Cerebellar nuclear complex (tissue), 1 donor: Measurements from ENCODE around the gene NINJ2.

ENCODE experiments used
- DNase-seq, 2 experiments: peaks; one replicate each; lab custom pipeline; 2025; lab: John Stamatoyannopoulos, UW

Gene NINJ2

DNA sequence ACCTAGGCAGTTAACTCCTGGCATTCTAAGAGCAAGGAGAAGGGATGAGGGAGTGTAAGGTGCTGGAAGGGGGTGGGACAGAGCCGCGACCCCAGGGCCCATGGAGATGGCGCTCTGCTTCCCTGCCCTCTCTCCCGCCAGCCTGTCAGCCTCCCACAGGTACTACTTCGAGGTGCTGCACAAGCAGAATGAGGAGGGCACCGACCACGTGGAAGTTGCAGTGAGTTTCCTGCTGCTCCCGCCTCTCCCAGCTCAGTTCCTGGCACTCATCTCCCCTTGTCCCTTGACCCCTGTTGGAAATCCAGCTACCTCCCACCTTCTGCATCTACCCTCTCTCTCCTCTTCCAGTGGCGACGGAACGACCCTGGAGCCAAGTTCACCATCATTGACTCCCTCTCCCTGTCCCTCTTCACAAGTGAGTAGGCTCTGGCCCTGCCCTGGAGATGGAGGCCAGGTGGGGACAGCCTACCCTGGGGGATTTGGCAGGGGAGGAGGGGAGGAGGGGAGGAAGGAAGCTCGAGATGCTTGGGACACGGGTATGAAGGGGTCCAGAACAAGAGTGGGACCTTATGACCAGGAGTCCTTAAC is 115.3 kb downstream of the NINJ2 start:
- DNase-seq: no peak

DNA sequence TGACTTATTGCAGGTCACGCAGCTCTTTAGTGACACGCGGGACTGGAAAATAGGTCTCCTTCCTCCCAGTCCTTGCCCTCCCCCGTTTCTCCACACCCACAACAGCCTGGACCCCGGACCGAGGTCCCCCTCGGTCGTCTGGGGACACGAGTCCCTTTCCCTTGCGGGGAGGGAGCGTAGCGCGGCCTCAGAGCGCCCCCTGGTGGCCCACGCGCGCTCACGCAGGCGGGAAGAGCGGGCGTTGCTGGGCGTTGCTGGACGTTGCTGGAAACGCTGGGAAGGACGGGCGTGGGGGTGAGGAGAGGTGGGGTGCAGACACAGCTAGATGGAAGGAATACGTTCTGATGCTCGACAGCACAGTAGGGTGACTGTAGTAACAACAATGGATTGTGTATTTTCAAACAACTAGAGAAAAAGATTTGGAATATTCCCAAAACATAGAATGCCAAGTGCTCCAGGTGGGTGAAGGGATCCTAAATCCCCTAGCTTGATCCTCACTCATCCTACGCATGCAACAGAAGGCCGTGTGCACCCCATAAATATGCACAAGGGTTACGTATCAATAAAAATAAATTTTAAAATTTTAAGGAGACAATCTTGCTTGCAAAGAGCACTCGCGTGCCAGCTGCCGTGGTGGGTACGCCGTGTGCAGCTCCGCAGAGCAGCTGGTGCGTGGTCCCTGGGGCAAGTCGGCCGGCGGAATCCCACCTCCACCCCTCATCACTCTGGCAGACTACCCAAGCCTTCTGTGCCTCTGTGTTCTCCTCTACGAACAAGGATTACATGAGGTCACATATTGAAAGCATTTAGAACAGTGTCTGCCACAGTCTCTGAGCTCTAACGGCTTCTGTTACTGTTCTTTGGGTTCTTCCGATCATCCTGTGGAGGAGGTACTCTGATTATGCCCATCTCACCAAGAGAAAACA is 116.1 kb downstream of the NINJ2 start:
- DNase-seq: peak in 1 of 2 experiments; percentile 25

DNA sequence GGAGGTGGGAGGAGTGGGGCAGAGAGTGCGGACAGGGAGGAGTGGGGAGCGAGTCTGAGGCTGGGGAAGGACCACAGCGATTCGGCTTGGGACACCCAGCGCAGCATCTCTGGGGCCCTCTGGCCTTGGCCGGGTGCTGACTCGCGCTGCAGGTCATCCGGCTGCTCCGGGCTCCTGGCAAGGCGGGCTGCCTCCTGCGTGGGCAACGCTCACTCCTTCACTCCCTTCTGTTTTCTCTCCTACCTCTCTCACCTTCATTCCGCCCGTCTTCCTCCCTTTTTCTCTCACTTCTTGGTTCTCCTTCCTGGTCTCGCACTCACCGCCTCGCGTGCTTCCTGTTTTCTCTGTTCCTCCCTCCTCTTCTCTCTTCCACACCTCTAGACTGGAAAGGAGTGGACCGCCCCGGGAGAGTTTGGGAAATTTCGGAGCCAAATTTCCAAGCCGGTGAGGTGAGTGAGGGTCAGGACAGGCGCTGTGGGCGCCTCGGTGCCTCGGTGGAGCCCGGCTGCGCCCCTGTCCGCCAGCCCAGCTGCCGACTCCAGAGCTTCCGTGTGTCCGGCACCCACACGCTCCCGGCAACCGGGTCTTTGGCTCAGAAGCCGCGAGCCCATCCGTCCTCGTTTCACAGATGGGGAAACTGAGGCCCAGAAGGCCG is 116.9 kb downstream of the NINJ2 start:
- no peak for DNase-seq

DNA sequence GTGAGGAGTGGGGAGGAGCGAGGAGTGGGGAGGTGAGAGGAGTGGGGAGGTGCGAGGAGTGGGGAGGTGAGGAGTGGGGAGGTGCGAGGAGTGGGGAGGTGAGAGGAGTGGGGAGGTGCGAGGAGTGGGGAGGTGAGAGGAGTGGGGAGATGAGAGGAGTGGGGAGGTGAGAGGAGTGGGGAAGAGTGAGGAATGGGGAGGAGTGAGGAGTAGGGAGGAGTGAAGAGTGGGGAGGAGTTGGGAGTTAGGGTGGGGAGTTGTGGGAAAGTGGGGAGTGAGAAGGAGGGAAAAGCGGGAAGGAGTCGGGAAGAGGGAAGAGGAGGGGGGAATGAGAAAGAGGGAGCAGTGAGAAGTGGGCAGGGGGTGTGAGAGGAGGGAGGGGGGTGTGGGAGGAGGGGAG is 117.4 kb downstream of the NINJ2 start:
- no peak for DNase-seq

DNA sequence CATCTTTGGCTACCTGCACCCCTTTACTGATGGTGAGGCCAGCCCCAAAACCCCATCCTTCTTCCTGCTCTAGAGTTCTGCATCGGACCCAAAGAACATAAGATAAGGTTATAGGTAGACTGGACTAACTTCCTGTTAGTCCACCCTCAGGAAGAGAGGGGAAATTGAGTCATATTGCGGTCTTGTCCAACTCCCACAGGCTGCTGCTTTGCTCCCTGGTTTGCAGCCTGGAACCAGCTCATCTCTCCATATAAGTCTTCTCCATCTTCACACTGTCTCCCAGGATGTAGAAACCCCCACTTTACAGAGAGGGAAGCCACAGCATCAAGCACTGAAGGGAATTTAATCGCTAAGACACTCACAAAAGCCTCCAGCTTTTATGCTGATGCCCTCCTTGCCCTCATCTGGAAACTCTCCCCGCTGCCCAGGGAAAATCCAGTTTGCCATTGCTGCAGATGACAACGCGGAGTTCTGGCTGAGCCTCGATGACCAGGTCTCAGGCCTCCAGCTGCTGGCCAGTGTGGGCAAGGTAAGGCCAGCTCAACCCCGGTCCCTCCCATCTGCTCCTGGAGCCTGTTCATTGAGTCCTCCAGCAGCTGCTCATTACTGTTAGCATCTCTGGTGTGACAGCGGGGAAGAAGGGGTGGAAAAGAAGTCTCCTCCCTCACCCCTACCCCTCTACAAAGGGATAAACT is 118.2 kb downstream of the NINJ2 start:
- no peak for DNase-seq

DNA sequence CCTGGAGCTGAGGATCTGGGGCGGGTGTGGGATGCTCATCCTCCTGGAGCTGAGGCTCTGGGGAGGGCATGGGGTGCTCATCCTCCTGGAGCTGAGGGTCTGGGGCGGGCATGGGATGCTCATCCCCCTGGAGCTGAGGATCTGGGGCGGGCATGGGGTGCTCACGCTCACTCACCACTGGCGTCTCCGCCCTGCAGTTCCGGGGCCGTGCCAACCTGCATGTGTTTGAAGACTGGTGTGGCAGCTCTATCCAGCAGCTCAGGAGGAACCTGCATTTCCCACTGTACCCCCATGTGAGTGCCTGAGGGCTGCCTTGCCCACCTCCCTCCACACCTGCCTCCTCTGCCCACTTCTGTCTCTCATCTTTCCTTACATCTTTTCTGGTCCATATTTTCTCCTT is 119.1 kb downstream of the NINJ2 start:
- no peak for DNase-seq

DNA sequence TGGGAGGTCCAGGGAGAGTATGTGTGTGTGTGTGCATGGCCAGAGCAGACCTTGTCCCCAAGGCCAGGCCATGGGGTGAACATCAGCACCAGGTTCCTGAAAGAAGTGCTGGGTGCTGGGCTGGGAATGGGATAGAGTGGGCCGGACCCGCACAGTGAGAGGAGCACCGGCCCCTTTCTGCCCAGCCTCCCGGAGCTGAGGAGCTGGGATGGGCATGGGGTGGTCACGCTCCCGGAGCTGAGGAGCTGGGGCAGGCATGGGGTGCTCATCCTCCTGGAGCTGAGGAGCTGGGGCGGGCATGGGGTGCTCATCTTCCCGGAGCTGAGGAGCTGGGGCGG is 120.2 kb downstream of the NINJ2 start:
- DNase-seq: no peak

DNA sequence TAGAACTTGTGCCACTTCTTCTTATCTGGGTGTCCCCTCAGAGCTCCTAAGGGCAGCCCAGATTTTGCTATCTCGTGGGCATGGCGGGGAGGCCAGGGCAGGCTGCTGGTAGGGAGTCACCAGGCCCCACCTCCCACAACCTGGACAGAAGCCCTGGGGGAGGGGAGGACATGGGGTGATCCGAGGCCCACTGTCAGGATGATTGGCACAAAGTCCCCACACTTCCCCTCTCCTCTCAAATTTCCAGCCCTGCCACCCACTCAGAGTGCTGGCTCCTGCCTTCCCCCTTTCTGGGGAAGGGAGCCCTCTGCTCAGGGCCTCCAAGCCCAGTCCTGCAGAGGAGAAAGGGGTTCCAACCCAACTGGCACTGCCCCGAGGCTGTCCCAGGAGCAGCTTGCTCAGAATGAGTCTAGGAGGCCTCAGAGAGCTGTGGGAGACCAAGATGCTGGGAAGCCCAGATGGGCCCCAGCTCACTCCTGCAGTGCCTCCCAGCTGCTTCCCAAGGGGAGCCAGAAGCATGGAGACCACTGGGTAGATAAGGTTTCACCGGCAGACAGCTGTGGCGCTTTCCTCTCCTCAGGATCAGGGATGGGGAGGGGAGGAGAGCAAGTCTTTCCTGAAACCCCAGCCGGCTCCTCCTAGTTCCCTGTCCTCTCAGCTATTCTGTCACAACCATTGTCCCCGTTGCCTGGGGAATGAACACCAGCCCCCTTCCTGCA is 120.7 kb downstream of the NINJ2 start:
- DNase-seq: no peak

DNA sequence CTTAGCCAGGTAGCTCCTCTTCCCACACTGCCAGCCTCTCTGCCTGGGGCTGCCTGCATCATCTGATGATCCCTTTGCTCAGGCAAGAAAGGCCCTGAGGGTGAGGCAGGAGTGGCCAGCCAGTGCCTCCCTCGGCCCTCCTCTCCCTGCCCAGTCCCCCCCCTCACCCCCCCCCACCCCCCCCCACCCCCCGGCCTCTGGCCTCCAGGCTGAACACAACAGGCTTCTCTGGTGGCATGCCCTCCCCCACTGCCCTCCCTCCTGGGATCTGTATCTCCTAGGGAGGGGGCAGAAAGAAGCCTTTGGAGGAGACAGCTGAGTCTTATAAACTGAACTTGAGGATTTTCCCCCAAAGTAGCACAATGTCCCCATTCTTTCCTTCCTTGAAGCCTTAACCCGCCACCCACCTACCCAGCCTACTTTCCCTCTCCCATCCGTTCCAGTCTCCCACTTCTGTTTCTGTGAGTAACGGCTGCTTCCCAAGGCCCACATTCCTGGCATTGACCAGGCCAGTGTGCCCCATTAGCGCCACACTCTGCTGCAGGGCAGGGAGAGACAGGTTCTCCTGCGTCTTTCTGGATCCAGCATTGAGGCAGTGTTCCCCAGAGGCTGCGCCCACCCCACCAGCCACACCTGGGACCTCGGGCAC is 121.4 kb downstream of the NINJ2 start:
- DNase-seq: no peak

DNA sequence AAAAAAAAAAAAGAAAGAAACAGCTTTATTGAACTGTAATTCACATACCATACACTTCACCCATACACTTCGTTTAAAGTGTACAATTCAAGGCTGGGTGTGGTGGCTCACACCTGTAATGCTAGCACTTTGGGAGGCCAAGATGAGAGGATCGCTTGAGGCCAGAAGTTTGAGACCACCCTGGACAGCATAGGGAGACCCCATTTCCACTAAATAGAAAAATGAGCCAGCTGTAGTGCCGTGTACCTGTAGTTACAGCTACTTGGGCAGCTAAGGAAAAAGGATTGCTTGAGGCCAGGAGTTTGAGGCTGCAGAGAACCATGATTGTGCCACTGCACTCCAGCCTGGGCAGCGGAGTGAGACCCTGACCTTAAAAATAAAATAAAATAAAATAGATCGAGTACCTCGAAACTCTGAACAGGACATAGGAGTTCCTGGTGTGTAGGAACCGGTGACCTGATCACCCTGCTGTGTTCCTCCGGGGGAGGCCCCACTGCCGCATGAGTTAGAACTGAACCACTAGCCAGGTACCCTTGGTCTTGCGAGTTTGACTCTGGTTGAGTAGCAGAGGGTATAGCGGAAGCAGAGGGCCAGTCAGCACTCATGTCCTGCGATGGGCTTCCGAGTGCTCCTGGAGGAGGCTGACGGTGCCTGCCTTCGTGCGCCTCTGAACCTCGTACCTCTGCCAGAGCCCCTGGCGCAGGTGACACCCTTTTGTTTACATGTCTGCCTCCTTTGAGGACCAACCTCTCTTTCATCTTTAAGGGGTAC is 123.5 kb downstream of the NINJ2 start:
- no peak for DNase-seq

DNA sequence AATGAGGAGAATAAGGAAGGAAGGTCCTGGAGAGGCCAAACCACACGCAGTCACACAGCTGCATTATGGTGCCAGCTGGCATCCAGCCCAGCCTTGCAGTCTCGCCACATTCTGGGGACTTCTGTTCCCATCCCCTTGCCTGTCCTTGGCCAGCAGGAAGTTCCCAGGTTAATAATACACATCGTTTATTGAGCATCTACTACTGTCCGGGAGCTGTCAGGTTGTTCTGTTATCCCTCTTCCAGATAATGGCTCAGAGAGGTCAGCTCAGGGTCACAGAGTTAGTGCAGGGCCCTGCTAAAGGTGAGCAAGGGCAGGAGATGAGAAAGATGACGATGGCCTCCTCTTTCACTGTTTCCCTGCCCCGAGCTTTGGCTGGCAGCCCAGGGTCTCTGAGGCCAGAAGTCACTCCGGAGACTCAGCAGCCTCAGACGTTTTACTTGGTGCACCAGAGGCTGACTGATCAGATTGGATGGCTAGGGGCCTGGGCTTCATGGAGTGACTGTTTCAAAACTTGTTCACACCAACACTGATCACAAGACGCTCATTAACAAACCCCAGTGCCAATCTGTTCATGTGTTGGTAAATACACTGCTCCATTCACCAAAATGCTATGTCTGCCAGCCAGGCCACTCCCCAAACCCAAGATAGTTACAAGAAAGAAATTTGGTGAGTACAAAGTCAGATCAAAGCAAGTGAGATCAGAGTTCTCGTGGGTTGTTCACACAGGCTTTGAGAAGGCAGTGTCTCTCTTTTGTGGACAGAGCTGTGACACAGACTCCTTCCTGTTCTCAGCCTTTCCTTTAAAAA is 124.3 kb downstream of the NINJ2 start:
- no peak for DNase-seq

DNA sequence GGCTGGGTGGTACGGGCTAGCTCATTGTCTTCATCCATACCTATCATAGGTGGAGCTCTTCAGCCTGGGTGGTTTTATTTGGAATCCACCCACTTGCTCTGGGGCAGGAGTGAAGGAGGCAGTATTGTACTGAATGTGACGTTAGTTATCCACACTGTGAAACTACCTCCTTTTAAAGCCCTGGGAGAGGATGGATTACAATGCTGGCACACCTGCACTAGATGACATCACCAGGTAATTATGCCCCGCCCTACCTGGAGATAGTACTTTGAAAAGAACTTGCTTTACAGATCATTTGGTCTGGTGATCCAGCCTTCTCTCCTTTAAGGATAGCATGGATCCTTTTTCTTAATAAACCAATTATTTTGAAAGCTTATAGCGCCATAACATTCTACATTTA is 125.5 kb downstream of the NINJ2 start:
- no peak for DNase-seq

DNA sequence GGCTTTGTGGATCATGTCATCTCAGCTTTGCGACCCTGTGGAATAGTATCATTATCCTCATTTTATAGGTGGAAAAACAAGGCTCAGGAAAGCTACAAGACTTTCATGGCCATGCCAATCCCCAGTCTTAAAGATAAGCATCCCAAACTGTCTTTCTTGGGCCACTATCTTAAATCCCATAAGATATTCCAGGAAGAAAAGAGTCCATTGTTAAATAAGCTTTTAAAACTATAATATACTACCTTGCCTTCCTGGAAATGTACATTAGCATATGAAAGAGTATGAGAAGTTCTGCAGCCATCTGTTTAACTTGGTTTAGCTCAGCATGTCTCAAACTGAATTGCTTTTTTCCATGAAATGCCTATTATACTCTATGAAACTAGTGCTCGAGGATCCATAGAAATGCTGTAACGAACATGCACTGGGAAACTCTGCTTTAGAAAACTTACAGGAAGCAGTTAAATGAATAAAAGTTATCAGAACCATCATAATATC is 126.4 kb downstream of the NINJ2 start:
- DNase-seq: no peak

DNA sequence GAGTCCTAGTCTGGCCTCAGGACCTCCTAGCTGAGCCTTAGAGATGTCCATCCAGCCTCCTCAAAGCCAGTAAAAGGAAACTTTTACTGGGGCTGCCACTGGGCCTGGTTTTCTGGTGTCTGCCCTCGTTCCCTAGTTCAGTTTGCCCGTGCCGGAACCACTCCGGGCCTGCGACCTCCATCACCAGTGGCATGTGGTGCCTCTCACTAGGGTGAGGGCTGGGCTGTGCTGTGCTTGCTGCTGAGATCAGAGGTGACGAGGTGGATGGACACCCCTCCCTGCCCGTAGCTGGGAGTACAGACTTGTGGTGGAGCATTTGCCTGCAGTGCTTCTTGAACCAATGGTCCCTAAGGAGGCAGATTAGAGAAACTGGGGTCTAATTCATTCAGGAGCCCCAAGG is 127.8 kb downstream of the NINJ2 start:
- no peak for DNase-seq

DNA sequence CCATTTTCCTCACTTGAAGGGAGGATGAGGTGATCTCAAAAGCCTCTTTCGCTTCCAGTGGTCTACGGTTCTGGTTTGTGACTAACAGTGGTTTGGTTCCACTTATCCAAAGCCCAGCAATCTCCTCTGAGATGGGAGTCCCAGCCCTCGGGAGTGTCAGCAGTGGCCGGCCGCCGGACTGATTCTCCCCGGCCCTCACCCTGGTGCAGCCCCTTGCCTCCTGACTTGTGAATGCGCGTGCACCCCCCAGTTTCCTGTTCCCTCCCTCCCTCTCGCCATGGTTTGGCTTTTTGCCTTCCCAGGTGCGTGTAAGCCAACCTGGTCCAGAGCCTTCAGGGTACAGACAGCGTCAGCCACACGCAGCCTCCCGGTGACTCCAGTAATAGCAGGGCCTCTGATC is 129.0 kb downstream of the NINJ2 start:
- DNase-seq: no peak

DNA sequence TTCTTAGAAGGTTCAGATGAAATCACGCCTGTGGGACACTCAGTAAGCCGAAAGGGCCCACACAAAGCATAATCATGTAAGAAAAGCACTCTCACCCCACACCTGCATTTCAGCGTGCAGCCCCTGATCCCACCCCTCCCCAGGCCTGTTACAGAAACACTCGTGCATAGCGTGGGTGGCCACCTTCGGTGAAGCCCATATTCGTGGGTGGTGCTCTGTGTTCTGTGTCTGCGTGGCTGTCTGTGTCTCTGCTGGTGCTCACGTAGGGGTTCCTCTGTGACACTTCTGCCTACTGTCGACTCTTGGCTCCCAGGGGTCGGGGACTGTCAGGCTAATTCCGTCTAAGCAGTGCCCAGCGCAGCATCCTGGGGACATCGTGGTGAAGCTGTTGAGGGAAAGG is 129.5 kb downstream of the NINJ2 start:
- DNase-seq: no peak

DNA sequence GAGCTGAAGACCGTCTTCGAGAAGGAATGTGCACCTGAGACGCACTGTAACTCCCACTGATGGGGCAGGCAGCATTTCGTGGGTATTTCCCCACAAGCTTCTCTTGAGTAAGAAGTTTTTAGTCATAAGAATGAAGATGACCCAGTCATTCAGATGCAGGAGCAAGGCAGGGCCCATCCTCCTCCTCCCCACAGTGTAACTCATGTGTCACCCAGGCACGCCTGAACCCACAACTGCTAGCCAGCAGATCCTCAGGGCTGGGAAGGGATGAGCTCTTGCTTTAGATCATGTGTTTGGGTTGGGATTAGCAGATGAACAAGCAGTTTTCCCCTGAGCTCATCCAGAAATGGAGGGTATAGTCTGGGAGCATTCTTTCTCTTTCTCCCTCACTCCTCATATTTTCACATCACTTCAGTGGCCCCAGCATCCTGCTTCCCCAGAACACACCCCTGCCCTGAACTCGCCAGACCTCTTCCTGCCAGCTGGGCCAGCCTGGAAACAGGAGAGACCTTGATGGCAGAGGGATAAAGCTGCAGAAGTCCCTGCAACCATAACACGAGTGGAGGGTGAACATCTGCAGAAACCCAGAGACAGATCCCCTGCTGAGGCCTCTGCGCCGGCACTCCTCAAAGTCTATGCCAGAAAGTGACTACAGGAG is 130.2 kb downstream of the NINJ2 start:
- no peak for DNase-seq

DNA sequence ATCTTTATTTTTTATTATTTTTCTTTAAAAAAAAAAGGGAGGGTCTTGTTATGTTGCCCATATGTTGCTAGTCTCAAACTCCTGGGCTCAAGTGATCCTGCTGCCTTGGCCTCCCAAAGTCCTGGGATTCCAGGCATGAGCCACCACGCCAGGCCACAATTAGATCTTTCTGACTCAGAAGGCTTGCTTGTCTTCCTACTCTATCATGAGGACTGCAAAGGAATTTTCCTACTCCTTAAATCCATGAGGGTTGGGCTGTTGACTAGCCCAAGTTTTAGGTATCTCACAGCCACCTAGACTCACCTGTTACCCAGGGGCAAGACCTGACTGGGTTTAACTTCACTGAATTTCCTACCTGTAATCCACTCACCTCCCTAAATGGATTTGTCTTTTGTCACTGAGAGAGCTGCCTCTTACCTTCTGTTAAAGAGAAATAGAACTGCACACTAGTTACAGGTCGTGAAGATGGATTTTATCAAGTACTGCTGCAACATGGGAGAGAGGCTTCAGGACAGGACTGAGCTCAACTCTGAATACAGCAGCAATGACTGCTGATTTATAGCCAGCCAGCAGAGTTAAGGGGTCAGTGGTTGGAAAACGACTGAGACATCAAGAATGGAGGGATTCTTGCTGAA is 131.2 kb downstream of the NINJ2 start:
- no peak for DNase-seq

DNA sequence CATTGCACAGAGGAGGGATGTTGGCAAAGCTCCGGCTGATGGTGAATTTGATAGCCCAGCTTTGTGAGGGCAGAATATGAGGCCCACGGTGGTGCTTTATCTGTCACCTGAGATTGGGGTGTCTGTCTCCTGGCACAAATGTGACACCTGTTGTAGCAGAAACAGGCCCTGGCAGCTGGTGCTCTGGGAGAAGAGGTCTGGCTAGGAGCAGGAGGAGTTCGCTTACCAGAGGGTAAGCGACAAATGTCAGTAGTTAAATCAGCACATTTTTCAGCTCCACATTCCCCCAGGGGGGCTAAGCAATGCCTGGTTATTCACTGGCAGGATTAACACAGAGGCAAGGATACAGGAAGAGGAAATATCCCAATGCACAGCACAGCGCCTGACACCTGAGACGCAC is 132.4 kb downstream of the NINJ2 start:
- DNase-seq: no peak
